Naive thymus-derived CD8-positive, alpha-beta T cell (primary cell): ENCODE measurements around the gene SIDT2. TPM values are rescaled to one million over a fixed set of nuclear protein-coding genes. Genes with fewer than 3 reads are reported as not detected.

Experiments used
- ATAC-seq, 2 donors: fragments of 150-1000 bp; cut with Tn5 transposase in 1 of 2; sonication (Bioruptor Pico), chemical (Tn5 transposase) in 1 of 2; 1 replicate in 1 of 2; 2 replicates in 1 of 2; pipeline ENCODE4 v1.10.0; 2021; ENCODE audit warnings: mild to moderate bottlenecking in 2 of 2, moderate library complexity in 2 of 2
- POLR2A ChIA-PET: fragments of 350-600 bp; sonication (Branson Sonifier 250); formaldehyde crosslinking; loops from one replicate; lab custom pipeline; 2021; ENCODE audit warnings: antibody characterized with exemption; lab: Charles Lee
- DNase-seq, 10 donors: peaks; one replicate each; pipeline versions ENCODE4 v3.0.0 to v3.0.0-alpha.2; 2020 to 2022
- H3K27ac Mint-ChIP-seq, 10 donors: one replicate each; pipeline ENCODE4 v1.8.0; 2020 to 2022; ENCODE audit warnings: mild to moderate bottlenecking in 10 of 10, mixed read lengths in 10 of 10, moderate library complexity in 4 of 10, inconsistent platforms in 1 of 10
- H3K27me3 Mint-ChIP-seq, 5 donors: one replicate each; pipeline ENCODE4 v1.8.0; 2021 to 2022; ENCODE audit warnings: mixed read lengths in 5 of 5
- H3K36me3 Mint-ChIP-seq, 3 donors: one replicate each; pipeline ENCODE4 v1.8.0; 2020 to 2022; ENCODE audit warnings: mixed read lengths in 3 of 3, mild to moderate bottlenecking in 2 of 3, inconsistent platforms in 1 of 3
- H3K4me1 Mint-ChIP-seq, 4 donors: one replicate each; pipeline ENCODE4 v1.8.0; 2021 to 2022; ENCODE audit warnings: mixed read lengths in 4 of 4
- H3K4me3 Mint-ChIP-seq, 10 donors: one replicate each; pipeline ENCODE4 v1.8.0; 2020 to 2022; ENCODE audit warnings: mild to moderate bottlenecking in 10 of 10, mixed read lengths in 10 of 10, moderate library complexity in 6 of 10, inconsistent platforms in 1 of 10
- H3K9me3 Mint-ChIP-seq, 9 donors: one replicate each; pipeline ENCODE4 v1.8.0; 2020 to 2022; ENCODE audit warnings: mixed read lengths in 9 of 9, mild to moderate bottlenecking in 3 of 9, inconsistent platforms in 1 of 9, moderate library complexity in 1 of 9
- polyA plus RNA-seq, 3 donors: library from polyadenylated mRNA; unstranded; fragments of 300-500 nt; fragmentation: Illumina TruSeq; gene quantifications; one replicate each; pipeline ENCODE4 v1.2.3, GENCODE V29; 2021
- total RNA-seq, 8 experiments: library from RNA in 2 of 8; stranded (reverse) in 2 of 8; gene quantifications; one replicate each; pipeline ENCODE4 v1.2.3 and lab custom pipeline; 2021 to 2026

The SIDT2 gene
- total and polyA plus RNA-seq, 5 experiments from 2014 or later = 2.3 to 63.0 (median 3.1) TPM

DNA sequence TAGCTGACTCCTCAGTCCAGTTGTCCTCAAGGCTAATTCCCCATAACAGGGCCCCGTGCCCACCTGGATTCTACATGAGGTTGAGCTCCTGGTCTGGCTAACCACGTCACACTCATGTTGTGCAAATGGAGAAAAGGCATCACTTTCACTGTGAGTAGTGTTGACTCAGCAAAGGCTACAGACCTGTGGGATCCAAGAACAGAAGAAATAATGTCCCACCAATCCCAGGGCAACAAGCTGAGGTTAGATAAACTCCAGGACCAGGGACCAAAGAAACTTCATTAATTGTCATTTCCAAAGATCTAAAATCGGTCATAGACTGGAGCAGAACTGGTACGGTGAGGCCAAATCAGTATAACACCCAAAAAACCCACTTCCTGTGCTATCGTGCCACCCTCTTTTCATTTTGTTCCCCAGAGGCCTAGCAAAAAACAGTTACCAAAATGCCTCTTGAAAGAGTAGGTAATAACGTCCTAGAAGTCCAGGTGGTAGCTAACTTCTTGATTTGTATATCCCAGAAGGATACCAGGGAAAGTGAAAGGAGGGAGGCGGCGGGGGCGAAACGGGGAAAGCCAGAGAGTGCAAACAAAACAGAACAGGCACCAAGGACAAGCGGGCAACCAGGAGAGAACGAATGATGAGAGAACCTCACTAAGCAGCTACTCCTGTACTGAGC lies 51.9 kb downstream of the SIDT2 start:
- Mint-ChIP-seq H3K36me3 (peaks cover 0 to 47% (median 21%) of the 10 kb centered on the region in 3 donors), H3K27ac (peak overlapping the region; percentile 93 to 98 (median 98)), H3K9me3 (no peaks in the 10 kb centered on the region), H3K4me1 (peaks cover 34 to 75% (median 56%) of the 10 kb centered on the region in 4 donors), H3K4me3 (peak overlapping the region; percentile 90 to 100 (median 94)), H3K27me3 (no peaks in the 10 kb centered on the region)
- POLR2A ChIA-PET = interaction anchor here (0.7 to 7.5 kb wide), 12 partner anchors 9 to 457 kb away, joined by 3 to 70 read pairs (median 6); partner anchors contain the start of genes BUD13, PAFAH1B2, SIDT2 and ZPR1
- ATAC-seq (peak; percentile 41 to 62), DNase-seq (peak in 6 of 10 donors; percentile 25 to 73 (median 50))

DNA sequence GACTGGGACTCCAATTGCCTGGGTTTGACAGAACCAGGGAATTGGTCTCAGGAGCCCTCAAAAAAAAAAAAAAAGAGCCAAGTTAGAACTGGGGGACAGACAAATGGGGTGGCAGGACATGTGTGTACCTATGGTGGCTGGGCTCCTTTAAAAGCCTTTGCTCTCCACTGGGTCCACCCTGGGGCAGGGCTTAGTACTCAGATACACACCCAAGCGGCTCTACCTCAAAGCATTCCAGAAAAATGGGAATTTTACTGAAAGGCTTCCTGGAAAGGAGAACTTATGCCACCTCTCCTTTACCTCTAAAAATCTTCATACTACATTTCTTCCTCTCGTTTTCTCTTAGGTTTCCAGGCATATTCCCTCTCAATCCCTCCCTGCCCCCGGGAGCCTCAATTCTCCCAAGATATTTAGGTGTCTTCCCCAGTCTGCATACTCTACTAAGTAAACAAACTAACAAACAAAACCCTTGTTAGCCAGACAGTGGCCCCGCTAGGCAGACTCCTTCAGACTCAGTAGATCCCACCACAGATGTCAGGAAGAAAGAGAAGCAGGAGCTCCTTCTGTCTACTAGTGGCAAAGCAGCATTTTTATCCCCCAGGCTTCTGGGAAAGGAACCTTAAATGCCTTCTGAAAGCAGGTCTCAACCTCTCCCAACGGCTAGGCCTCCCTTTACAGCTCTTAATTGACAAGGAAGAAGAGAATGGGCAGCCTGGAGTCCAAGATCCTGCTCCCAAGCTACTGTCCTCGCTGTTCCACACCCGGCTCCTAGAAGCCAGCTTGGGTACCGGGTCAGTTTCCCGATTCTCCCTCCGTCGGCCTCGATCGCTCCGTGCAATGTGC lies 52.7 kb downstream of the SIDT2 start:
- Mint-ChIP-seq H3K4me1 (peaks cover 34 to 73% (median 56%) of the 10 kb centered on the region in 4 donors), H3K36me3 (peaks cover 0 to 45% (median 21%) of the 10 kb centered on the region in 3 donors)
- DNase-seq = no peak

DNA sequence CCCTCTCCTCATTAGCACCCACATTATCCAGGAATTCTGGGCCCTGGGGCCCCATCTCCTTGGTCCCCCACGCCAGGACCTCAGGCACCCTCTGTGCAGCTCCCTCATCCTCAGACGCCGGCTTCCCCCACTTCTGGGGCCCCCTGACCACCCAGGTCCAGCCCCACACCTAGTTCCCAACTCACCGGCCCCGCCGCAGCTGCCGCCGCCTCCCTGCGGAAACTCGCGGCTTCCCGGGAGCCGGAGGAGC lies 53.2 kb downstream of the SIDT2 start, which contains the start of gene PCSK7:
Gene PCSK7 (minus strand): TSS at position 232 of the 250 bp plus-strand sequence. CDS start 2,229 bp downstream, outside the sequence.
- peaks cover 29 to 68% (median 52%) of the 10 kb centered on the region in 4 donors for H3K4me1 Mint-ChIP-seq
- peak within 1 kb of the TSS; percentile 93 to 100 (median 99) for H3K27ac Mint-ChIP-seq
- ATAC-seq = no peak
- H3K9me3 Mint-ChIP-seq = no peaks in the 10 kb centered on the region
- H3K4me3 Mint-ChIP-seq = peak within 1 kb of the TSS; percentile 95 to 100 (median 98)
- H3K27me3 Mint-ChIP-seq = no peaks in the 10 kb centered on the region
- POLR2A ChIA-PET = interaction anchor here (0.6 to 7.5 kb wide), 8 partner anchors 11 to 1205 kb away, joined by 3 to 70 read pairs (median 6); partner anchors contain the start of genes BUD13, CEP164, KMT2A and PAFAH1B2
- H3K36me3 Mint-ChIP-seq = peaks cover 0 to 43% (median 16%) of the 10 kb centered on the region in 3 donors
- DNase-seq = no peak

More for the DNA sequence above, 52.7 kb downstream of the SIDT2 start:
- no peak for ATAC-seq
- peak overlapping the region; percentile 90 to 100 (median 94) for H3K4me3 Mint-ChIP-seq
- POLR2A ChIA-PET = interaction anchor here (0.6 to 7.5 kb wide), 13 partner anchors 10 to 1205 kb away, joined by 3 to 70 read pairs (median 5); partner anchors contain the start of genes BUD13, CEP164, KMT2A and PAFAH1B2
- no peaks in the 10 kb centered on the region for H3K27me3 Mint-ChIP-seq
- no peaks in the 10 kb centered on the region for H3K9me3 Mint-ChIP-seq
- H3K27ac Mint-ChIP-seq = peak overlapping the region; percentile 93 to 98 (median 98)

DNA sequence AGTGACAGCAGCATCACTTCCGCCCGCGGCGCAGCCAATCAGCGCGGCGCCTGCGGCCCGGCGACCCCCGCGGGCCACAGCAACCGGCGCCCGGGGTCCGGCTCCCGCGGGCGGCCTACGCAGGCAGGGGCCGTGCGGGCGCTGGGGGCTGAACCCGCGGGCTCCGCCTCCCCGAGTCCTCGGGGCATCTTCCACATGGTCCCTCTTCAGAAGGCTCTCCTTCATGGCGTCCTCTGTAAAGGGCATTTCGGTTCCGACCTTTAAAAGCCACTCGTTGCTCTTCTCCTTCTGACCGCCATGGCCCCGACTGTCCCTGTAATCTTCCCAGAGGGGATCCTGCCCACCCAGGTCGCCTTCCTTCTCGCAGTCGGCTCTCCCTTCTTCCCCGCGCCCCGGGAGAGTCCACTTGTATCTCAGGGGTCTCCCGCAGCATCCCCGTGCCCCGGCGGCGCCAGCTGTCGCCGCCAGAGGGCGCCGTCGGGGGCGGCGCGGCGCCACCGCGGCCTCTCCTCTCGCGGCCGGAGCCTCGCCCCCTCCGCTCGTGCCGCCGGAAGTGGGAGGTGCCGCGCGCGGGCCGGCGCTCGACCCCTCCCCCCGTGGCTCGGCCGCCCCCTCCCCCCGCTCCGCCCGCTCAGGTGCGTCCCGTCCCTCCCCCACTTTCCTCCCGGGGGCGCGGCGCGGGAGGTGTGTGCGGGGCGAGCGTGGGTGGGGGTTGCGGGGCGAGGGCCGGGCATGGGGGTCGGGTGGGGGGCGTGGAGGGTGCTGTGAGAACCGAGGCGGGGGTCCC lies 53.7 kb downstream of the SIDT2 start, which contains the start of gene RNF214:
Gene RNF214 (plus strand): TSS at position 580 of the 787 bp plus-strand sequence. CDS start 1,602 bp downstream, outside the sequence.
- POLR2A ChIA-PET = interaction anchor here (0.6 to 7.5 kb wide), 7 partner anchors 11 to 463 kb away, joined by 3 to 70 read pairs (median 7); partner anchors contain the start of genes CEP164, PAFAH1B2 and SIDT2
- DNase-seq = peak; percentile 54 to 87 (median 76)
- peaks cover 30 to 63% (median 49%) of the 10 kb centered on the region in 4 donors for H3K4me1 Mint-ChIP-seq

DNA sequence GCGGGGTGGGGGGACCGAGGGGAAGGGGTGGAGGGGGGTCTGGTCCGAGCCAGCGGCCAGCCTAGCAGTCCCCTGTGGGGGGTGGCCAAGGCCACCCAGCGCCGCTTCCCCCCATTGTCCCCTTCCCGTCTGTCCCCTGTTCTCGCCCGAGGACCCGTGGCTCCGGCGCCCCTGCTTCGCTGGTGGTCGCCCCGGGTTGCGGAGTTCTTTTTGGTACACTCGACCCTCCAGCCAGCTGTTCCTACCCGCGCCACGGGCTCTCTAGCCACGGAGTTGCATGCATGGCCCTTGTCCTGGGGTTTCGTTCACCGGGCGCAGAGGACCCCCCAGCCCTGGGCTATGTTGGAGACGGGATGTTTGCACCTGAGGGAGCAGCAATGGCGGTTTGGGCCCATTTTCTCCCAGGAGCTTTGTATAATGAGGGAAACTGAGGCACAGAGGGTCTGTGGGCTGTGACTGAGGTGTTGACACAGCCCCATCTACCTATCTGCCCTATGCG lies 54.4 kb downstream of the SIDT2 start:
- H3K36me3 Mint-ChIP-seq = peaks cover 0 to 31% (median 10%) of the 10 kb centered on the region in 3 donors
- DNase-seq = peak in 5 of 10 donors; percentile 13 to 23 (median 15)
- H3K27ac Mint-ChIP-seq = peak overlapping the region; percentile 82 to 98 (median 88)
- POLR2A ChIA-PET = interaction anchor here (0.6 to 7.5 kb wide), 4 partner anchors 12 to 464 kb away, joined by 3 to 70 read pairs (median 25); partner anchors contain the start of genes PAFAH1B2 and SIDT2
- H3K9me3 Mint-ChIP-seq = no peaks in the 10 kb centered on the region
- H3K27me3 Mint-ChIP-seq = no peaks in the 10 kb centered on the region
- peak overlapping the region; percentile 76 to 98 (median 85) for H3K4me3 Mint-ChIP-seq
- ATAC-seq = peak in 1 of 2 donors; percentile 4
- H3K4me1 Mint-ChIP-seq = peaks cover 29 to 61% (median 49%) of the 10 kb centered on the region in 4 donors

More for the DNA sequence above, 53.7 kb downstream of the SIDT2 start, which contains the start of gene RNF214:
- H3K27ac Mint-ChIP-seq = peak within 1 kb of the TSS; percentile 93 to 100 (median 99)
- no peaks in the 10 kb centered on the region for H3K9me3 Mint-ChIP-seq
- H3K36me3 Mint-ChIP-seq = peaks cover 0 to 38% (median 11%) of the 10 kb centered on the region in 3 donors
- peak; percentile 81 to 82 for ATAC-seq
- no peaks in the 10 kb centered on the region for H3K27me3 Mint-ChIP-seq
- H3K4me3 Mint-ChIP-seq = peak within 1 kb of the TSS; percentile 95 to 100 (median 98)

DNA sequence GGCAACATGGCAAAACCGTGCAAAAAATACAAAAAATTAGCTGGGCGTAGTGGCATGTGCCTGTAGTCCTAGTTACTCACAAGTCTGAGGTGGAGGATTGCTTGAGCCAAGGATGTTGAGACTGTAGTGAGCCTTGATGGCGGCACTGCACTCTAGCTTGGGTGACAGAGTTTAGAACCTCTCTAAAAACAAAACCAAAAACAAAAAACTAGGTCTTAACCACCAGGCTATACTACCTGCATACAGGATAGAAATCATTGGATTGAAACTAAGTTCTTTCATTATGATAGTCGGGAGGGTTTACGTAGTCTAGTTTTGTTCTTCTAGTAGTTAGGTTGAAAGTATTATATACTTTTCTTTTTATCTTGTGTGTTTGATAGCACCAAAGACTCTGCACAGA lies 59.7 kb downstream of the SIDT2 start:
- H3K4me3 Mint-ChIP-seq = no peak overlapping the region
- POLR2A ChIA-PET = no interaction called here
- no peaks in the 10 kb centered on the region for H3K27me3 Mint-ChIP-seq
- no peak for ATAC-seq
- no peaks in the 10 kb centered on the region for H3K9me3 Mint-ChIP-seq
- H3K27ac Mint-ChIP-seq = no peak overlapping the region
- peaks cover 0 to 47% (median 5%) of the 10 kb centered on the region in 3 donors for H3K36me3 Mint-ChIP-seq
- DNase-seq = no peak
- H3K4me1 Mint-ChIP-seq = peaks cover 6 to 13% (median 12%) of the 10 kb centered on the region in 4 donors

DNA sequence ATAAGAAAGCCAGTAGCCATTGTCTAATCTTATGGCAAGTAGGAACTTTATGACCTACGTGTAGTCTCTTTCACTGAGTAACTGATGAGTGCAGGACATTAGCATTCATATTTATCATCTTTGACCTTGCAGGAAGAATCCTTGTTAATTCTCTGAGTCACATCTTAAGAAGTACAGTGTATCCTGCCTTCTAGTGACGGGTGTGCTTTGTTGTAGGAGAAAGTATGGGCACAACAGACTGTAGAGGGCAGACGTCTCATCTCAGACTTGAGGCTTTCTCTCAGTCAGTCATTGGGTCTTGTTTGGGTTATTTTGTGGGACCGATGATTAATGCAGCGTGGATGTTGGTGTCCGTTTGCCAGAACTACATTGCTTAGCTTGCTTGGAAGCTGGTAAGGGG lies 60.8 kb downstream of the SIDT2 start:
- no peaks in the 10 kb centered on the region for H3K27me3 Mint-ChIP-seq
- no peak overlapping the region for H3K27ac Mint-ChIP-seq

More for the DNA sequence above, 60.8 kb downstream of the SIDT2 start:
- DNase-seq (no peak), ATAC-seq (no peak)
- Mint-ChIP-seq H3K4me1 (peaks cover 1 to 2% (median 2%) of the 10 kb centered on the region in 4 donors), H3K9me3 (no peaks in the 10 kb centered on the region), H3K4me3 (no peak overlapping the region), H3K36me3 (peaks cover 2 to 55% (median 8%) of the 10 kb centered on the region in 3 donors)
- POLR2A ChIA-PET = no interaction called here

Other genes with a start within 250 kb of the SIDT2 start
- gene SIK3, start 80.3 kb upstream of the SIDT2 start, total RNA-seq = 10 to 100 TPM; 63.4 to 69.2 TPM
- 10 to 100 TPM; 14.1 to 16.2 (median 15.2) TPM for gene SIK3, start 80.3 kb upstream of the SIDT2 start, polyA plus RNA-seq
- 10 to 100 TPM; 59.2 to 60.5 TPM for gene PAFAH1B2, start 34.5 kb upstream of the SIDT2 start, total RNA-seq
- 10 to 100 TPM; 14.4 to 19.5 (median 18.3) TPM for gene PAFAH1B2, start 34.5 kb upstream of the SIDT2 start, polyA plus RNA-seq
- 10 to 100 TPM; 12.1 to 14.4 TPM for gene TAGLN, start 20.6 kb downstream of the SIDT2 start, total RNA-seq
- gene TAGLN, start 20.6 kb downstream of the SIDT2 start, polyA plus RNA-seq = under 1 TPM; 0.13 to 0.51 (median 0.21) TPM
- gene PCSK7, start 53.3 kb downstream of the SIDT2 start, total RNA-seq = 100 to 1,000 TPM; 277 to 296 TPM
- gene PCSK7, start 53.3 kb downstream of the SIDT2 start, polyA plus RNA-seq = 10 to 100 TPM; 32.6 to 60.6 (median 47.8) TPM
- gene RNF214, start 53.9 kb downstream of the SIDT2 start, total RNA-seq = 10 to 100 TPM; 28.8 to 30.3 TPM
- gene RNF214, start 53.9 kb downstream of the SIDT2 start, polyA plus RNA-seq = 10 to 100 TPM in 1 of 3 donors, 1 to 10 TPM in 2; 7.5 to 11.6 (median 9.3) TPM
- 10 to 100 TPM; 10.5 to 11.6 TPM for gene BACE1-AS, start 112.6 kb downstream of the SIDT2 start, total RNA-seq
- under 1 TPM; 0.19 to 0.82 (median 0.21) TPM for gene BACE1-AS, start 112.6 kb downstream of the SIDT2 start, polyA plus RNA-seq
- under 1 TPM; 0.25 to 0.29 TPM for gene BACE1, start 137.5 kb downstream of the SIDT2 start, total RNA-seq
- gene BACE1, start 137.5 kb downstream of the SIDT2 start, polyA plus RNA-seq = under 1 TPM in 2 of 3 donors, not detected in 1; 0.08 to 0.41 TPM
- 10 to 100 TPM; 38.6 to 45.4 TPM for gene CEP164, start 149.1 kb downstream of the SIDT2 start, total RNA-seq
- gene CEP164, start 149.1 kb downstream of the SIDT2 start, polyA plus RNA-seq = 10 to 100 TPM; 11.3 to 15.6 (median 14.9) TPM